GM19372 (cell line): Measurements from ENCODE around the gene NFE2L2.
"Not testable (repeated sequence)": the region's sequence is repeated elsewhere in the genome, so short reads cannot be mapped to it uniquely, and the experiment has no call there.

Experiments used
- ATAC-seq: cut with Tn5 transposase; IDR thresholded peaks from one replicate; pipeline ENCODE4 v1.9.1; 2021; ENCODE audit warnings: mild to moderate bottlenecking, low read depth, moderate library complexity; ENCODE audit not compliant: unreplicated experiment

Gene NFE2L2

GRCh38 chr2:177264693-177265587 is at the start of gene NFE2L2:
Gene NFE2L2, minus strand, starts transcription at chr2:177264727. Its CDS starts 151 bp downstream, at chr2:177264576.
- ATAC-seq: peak; percentile 55

- ATAC-seq: no peak
Measured at GRCh38 chr2:177314194-177314593, 49.7 kb upstream of the NFE2L2 start.

GRCh38 chr2:177313162-177313781 is 48.7 kb upstream of the NFE2L2 start:
- no peak for ATAC-seq

- ATAC-seq: no peak
Measured at GRCh38 chr2:177312562-177312961, 48.0 kb upstream of the NFE2L2 start.

GRCh38 chr2:177309672-177310309 is 45.3 kb upstream of the NFE2L2 start:
- ATAC-seq: not testable (repeated sequence)

- no peak for ATAC-seq
Measured at GRCh38 chr2:177306550-177306949, 42.0 kb upstream of the NFE2L2 start.

- ATAC-seq: no peak
Measured at GRCh38 chr2:177303939-177304338, 39.4 kb upstream of the NFE2L2 start.

- ATAC-seq: no peak
Measured at GRCh38 chr2:177302552-177302951, 38.0 kb upstream of the NFE2L2 start.

- ATAC-seq: no peak
Measured at GRCh38 chr2:177298191-177298590, 33.7 kb upstream of the NFE2L2 start.

- no peak for ATAC-seq
Measured at GRCh38 chr2:177296040-177296439, 31.5 kb upstream of the NFE2L2 start.

GRCh38 chr2:177295484-177295883 is 31.0 kb upstream of the NFE2L2 start:
- no peak for ATAC-seq

GRCh38 chr2:177291701-177292100 is 27.2 kb upstream of the NFE2L2 start:
- no peak for ATAC-seq

- no peak for ATAC-seq
Measured at GRCh38 chr2:177289824-177290628, 25.5 kb upstream of the NFE2L2 start.

GRCh38 chr2:177287814-177288213 is 23.3 kb upstream of the NFE2L2 start:
- no peak for ATAC-seq

- no peak for ATAC-seq
Measured at GRCh38 chr2:177285892-177286715, 21.6 kb upstream of the NFE2L2 start.

GRCh38 chr2:177284531-177284930 is 20.0 kb upstream of the NFE2L2 start:
- no peak for ATAC-seq

GRCh38 chr2:177283906-177284305 is 19.4 kb upstream of the NFE2L2 start:
- no peak for ATAC-seq

GRCh38 chr2:177282787-177283572 is 18.5 kb upstream of the NFE2L2 start:
- no peak for ATAC-seq

- peak; percentile 17 for ATAC-seq
Measured at GRCh38 chr2:177282181-177282641, 17.7 kb upstream of the NFE2L2 start.
